Hematopoietic multipotent progenitor cell treated with erythropoietin and hydrocortisone succinate and interleukin-3 and kit ligand, for 4 days (in vitro differentiated cells): Measurements from ENCODE around the gene NISCH.
A peak's percentile ranks its signal among the peaks of the same experiment; 100 is the strongest.

ENCODE experiments used
- DNase-seq: peaks from one replicate; pipeline ENCODE4 v3.0.0-alpha.2; 2015

The NISCH gene

GRCh38 chr3:52435246-52436101 is 19.9 kb upstream of the NISCH start:
- DNase-seq, result no peak

DNA sequence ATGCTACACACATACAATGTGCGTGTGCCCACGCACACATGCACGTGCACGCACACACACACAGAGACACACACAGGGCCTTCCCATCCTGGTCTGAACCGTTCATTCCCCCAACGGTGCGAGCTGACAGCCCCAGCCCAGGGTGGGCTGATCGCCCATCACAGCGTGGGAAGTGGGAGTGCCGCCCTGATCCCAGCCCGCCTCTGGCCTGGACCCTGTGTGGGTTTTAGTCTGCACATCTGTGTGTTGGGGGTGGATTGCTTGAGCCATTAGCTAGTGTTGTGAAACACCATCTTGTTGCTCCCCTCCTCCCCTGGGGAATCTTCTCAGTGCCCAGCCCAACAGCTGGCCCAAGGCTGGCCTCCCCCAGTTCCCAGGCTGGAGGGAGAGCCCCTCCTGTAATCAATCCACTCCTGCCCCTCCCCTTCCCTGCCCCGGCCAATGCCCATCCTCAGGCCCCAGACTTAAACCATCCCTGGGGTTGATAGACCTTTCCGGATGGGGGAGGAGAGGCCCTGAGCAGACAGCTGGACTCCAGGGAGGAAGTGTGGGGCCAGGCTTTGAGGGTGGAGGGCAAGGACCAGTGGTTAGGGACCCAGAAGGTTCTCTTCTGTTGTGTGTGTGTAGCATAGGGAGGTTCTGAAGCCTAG is 18.8 kb upstream of the NISCH start:
- DNase-seq, result no peak

DNA sequence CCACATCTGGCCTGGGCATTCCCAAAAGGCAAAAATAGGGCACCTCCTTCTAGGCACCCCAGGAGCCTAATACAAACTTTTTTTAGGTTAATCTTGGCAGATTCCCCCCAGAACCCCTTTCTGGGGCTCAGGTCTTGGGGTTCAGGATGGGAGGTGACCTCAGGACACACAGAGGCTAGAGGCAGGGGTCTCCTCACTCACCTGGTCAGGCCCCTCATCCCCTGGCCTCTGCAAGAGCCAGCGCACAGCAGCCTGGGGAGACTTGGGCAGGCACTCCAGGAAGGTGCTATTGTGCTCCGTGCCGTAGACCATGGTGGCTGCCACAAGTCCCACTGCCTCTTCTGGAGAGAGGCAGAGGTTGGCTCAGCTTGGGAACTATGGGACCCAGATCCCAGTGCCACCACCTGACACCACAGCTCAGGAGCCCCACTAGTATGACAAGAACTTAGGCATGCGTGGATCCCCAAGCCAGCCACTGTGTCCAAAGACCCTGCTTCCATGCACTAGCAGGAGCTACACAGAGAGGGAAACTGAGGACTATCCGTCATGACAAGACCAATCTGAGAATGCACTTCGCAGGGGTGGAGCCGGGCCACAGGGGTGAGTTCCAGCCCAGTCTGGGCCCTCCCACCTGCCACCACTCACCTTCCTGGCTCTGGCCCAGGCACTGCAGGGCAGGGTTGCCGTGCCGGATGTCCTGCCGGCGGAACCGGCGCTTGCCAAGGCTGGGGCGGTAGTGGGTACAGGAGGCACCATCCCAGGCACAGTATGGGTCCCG is 17.9 kb upstream of the NISCH start:
- no peak for DNase-seq

- no peak for DNase-seq
These were observed 17.4 kb upstream of the NISCH start for GRCh38 chr3:52438104-52438376.

DNA sequence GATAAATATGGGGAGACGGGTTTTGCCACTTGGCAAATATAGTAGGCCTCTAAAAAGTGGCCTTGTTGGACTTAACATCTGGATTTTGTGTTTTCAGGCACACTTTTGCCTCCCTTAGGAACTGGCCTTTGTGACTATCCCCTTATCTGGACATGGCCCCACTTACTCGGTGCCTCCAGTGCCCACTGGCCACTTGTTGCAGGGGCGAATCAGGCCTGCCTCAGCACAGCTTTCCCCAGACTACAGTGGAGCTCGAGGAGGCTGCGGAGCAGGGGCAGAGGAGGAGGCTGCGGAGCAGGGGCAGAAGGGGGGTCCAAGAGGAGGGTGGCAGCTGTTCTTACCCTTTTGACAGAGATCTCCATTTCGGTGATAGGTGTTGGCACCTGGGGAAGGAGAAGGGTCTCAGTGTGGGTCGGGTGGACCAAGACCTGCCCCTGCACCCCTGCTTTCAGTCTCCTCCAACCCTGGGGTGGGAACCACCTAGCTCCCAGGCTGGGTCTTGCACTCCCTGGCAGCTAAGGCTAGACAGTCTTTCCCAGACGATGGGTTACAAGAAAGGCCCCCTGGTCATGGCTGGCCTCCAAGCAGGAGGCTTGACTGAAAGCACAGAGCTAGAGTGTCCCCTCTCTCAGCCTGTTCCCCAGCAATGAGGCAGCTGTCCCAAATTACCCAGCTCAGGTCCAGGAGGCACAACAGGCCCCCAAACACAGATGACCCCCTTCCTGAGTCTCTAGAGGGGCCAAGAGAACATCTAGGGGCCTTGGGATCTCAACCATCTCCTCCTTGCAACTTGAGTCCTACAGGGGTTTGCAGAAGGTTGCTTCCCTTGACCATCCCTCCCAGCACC is 16.6 kb upstream of the NISCH start:
- no peak for DNase-seq

- no peak for DNase-seq
These were observed 15.8 kb upstream of the NISCH start for GRCh38 chr3:52439426-52440248.

GRCh38 chr3:52440249-52440551 is 15.2 kb upstream of the NISCH start:
- no peak for DNase-seq

DNA sequence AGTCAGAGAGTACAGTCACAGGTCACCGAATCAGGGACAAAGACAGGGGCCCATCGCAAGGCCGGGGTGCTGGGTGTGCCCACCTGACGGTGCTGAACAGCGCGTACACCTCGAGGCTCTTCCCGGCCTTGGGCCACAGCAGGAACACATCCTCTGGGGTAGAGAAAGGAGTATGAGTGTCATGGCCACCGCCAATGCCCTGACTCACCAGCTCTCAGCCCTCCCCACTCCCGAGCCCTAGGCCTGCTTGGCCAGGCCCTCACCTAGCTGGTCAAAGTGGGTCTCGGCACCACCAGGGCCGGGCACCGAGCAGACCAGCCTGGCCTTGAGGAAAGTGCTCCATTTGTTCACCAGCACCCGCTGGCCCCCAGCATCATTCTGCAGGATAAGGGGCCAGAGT is 14.7 kb upstream of the NISCH start:
- DNase-seq, result no peak

- DNase-seq, result no peak
These were observed 14.2 kb upstream of the NISCH start for GRCh38 chr3:52441091-52441771.

DNA sequence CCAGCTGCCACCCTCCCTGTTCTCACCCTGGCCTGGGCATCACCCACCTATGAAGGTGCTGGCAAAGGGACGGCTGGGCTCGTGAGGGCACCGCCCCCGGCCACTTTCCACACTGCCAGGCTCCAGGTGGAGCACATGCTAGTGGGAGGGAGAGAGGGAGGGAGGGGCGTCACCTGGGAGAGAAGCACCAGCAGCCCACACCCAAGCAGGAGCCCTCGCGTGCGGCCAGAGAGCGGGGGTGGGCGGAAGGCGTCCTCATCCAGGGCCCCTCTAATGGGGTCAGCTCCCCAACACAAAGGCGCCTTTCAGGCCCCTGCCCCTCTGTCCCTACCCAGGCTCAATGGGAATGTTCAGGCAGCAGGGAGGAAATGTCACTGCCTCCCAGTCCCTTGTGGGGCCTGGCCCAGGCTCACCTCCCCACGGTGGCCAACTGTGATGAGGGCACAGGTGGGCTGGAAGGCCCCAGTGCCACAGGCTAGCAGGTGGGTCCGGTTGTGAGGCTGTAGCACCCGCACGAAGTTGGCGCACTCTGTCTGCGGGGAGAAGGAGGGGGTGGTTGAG is 13.6 kb upstream of the NISCH start:
- DNase-seq, result no peak

GRCh38 chr3:52442409-52443267 is 12.8 kb upstream of the NISCH start:
- DNase-seq, result no peak

- no peak for DNase-seq
These were observed 12.2 kb upstream of the NISCH start for GRCh38 chr3:52443268-52443610.

GRCh38 chr3:52443791-52444687 is 11.4 kb upstream of the NISCH start:
- DNase-seq, result no peak

- DNase-seq, result peak; percentile 94
These were observed 10.3 kb upstream of the NISCH start, which contains the start of gene SEMA3G for GRCh38 chr3:52444860-52445793. SEMA3G (minus strand) TSS chr3:52445103; CDS start chr3:52445027, 76 bp downstream.

DNA sequence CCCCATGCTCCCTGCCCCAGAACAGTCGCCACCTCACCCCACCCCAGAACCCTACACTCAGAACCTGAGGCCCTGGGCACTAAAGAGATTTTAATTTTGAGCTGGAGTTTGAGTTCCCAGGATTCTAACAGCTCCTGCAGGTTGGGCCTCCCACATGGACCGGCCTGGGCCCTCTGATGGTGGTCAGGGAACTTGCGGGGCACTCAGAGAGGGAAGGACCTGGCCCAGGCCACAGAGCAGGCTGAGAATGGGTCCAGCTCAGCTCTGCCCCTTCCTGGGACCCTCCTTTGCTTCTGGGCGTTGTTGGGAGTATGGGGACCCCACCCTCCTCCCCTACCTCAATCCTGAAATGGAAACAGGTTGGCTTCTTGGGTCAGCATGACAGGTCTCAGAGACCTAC is 9.4 kb upstream of the NISCH start:
- DNase-seq, result no peak

GRCh38 chr3:52446631-52447511 is 8.5 kb upstream of the NISCH start:
- DNase-seq, result peak; percentile 87
